Neural cell (in vitro differentiated cells): ENCODE results near the gene ARHGDIG.

Source experiments
- EP300 ChIP-seq: fragments of 450-650 bp; conservative IDR thresholded peaks from 2 replicates; pipeline ENCODE4 v1.6.1; 2014; ENCODE audit warnings: antibody characterized with exemption, mild to moderate bottlenecking, moderate library complexity; ENCODE audit not compliant: poor library complexity, severe bottlenecking
- EZH2 ChIP-seq: fragments of 200-600, 300-800 bp; shearing (Covaris generic), sonication (generic); IDR thresholded peaks from 2 replicates; pipeline ENCODE4 v1.6.1; 2014; ENCODE audit warnings: antibody characterized with exemption, low read length, borderline replicate concordance, mild to moderate bottlenecking; ENCODE audit not compliant: insufficient read depth, poor library complexity, severe bottlenecking
- POLR2AphosphoS5 ChIP-seq: IDR thresholded peaks from 2 replicates; pipeline ENCODE4 v1.6.1; 2012
- RAD21 ChIP-seq: fragments of 450-650 bp; conservative IDR thresholded peaks from 2 replicates; pipeline ENCODE4 v1.6.1; 2014; ENCODE audit warnings: antibody characterized with exemption, mild to moderate bottlenecking, moderate library complexity
- SMC3 ChIP-seq: fragments of 450-650 bp; conservative IDR thresholded peaks from 2 replicates; pipeline ENCODE4 v1.6.1; 2014; ENCODE audit warnings: antibody characterized with exemption, mild to moderate bottlenecking, moderate library complexity; ENCODE audit not compliant: poor library complexity
- TF ChIP-seq, protein P1 (sequence below): IDR thresholded peaks from 2 replicates; pipeline ENCODE4 v1.6.1; 2012; ENCODE audit warnings: borderline replicate concordance
- TF ChIP-seq, protein P2 (sequence below): fragments of 450-650 bp; IDR thresholded peaks from 2 replicates; pipeline ENCODE4 v1.5.1; 2014; ENCODE audit warnings: antibody characterized with exemption, mild to moderate bottlenecking, moderate library complexity; ENCODE audit not compliant: poor library complexity, severe bottlenecking

DNA sequence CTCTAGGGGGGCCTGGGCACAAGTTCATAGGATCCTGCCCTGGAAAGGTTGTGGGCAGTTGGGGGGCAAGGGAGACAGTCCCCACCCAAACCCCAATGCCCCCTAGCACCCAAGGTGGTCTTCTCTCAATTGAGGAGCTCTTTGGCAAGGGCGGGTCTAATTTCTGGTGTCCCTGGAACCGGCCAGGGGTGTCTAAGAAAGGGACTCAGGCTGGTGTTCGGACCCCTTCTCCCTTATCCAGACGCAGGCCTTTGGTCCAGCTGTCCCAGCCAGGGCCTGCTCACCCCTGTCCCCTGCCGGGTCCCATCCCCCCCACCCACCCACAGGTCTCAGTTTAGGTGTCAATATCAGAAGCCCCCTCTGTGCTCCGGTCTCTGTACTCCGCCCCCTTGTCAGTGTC lies 860 bp upstream of the ARHGDIG start:
- TF ChIP-seq EZH2 (no peak), POLR2AphosphoS5 (no peak), EP300 (no peak), SMC3 (no peak), RAD21 (no peak)
- TF ChIP-seq, protein P1, sequence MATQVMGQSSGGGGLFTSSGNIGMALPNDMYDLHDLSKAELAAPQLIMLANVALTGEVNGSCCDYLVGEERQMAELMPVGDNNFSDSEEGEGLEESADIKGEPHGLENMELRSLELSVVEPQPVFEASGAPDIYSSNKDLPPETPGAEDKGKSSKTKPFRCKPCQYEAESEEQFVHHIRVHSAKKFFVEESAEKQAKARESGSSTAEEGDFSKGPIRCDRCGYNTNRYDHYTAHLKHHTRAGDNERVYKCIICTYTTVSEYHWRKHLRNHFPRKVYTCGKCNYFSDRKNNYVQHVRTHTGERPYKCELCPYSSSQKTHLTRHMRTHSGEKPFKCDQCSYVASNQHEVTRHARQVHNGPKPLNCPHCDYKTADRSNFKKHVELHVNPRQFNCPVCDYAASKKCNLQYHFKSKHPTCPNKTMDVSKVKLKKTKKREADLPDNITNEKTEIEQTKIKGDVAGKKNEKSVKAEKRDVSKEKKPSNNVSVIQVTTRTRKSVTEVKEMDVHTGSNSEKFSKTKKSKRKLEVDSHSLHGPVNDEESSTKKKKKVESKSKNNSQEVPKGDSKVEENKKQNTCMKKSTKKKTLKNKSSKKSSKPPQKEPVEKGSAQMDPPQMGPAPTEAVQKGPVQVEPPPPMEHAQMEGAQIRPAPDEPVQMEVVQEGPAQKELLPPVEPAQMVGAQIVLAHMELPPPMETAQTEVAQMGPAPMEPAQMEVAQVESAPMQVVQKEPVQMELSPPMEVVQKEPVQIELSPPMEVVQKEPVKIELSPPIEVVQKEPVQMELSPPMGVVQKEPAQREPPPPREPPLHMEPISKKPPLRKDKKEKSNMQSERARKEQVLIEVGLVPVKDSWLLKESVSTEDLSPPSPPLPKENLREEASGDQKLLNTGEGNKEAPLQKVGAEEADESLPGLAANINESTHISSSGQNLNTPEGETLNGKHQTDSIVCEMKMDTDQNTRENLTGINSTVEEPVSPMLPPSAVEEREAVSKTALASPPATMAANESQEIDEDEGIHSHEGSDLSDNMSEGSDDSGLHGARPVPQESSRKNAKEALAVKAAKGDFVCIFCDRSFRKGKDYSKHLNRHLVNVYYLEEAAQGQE, result no peak
- TF ChIP-seq, protein P2, sequence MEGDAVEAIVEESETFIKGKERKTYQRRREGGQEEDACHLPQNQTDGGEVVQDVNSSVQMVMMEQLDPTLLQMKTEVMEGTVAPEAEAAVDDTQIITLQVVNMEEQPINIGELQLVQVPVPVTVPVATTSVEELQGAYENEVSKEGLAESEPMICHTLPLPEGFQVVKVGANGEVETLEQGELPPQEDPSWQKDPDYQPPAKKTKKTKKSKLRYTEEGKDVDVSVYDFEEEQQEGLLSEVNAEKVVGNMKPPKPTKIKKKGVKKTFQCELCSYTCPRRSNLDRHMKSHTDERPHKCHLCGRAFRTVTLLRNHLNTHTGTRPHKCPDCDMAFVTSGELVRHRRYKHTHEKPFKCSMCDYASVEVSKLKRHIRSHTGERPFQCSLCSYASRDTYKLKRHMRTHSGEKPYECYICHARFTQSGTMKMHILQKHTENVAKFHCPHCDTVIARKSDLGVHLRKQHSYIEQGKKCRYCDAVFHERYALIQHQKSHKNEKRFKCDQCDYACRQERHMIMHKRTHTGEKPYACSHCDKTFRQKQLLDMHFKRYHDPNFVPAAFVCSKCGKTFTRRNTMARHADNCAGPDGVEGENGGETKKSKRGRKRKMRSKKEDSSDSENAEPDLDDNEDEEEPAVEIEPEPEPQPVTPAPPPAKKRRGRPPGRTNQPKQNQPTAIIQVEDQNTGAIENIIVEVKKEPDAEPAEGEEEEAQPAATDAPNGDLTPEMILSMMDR, result no peak
